GM21381 (cell line): Measurements from ENCODE around the gene ASB10.

Source experiments
- ATAC-seq: cut with Tn5 transposase; IDR thresholded peaks from one replicate; pipeline ENCODE4 v1.9.1; 2021; ENCODE audit warnings: mild to moderate bottlenecking, moderate library complexity; ENCODE audit not compliant: unreplicated experiment

Gene ASB10, protein sequence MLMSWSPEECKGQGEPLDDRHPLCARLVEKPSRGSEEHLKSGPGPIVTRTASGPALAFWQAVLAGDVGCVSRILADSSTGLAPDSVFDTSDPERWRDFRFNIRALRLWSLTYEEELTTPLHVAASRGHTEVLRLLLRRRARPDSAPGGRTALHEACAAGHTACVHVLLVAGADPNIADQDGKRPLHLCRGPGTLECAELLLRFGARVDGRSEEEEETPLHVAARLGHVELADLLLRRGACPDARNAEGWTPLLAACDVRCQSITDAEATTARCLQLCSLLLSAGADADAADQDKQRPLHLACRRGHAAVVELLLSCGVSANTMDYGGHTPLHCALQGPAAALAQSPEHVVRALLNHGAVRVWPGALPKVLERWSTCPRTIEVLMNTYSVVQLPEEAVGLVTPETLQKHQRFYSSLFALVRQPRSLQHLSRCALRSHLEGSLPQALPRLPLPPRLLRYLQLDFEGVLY

GRCh38 chr7:151186640-151187408, at the start of gene ASB10:
Gene ASB10, minus strand, starts transcription at chr7:151187250. Its CDS starts 120 bp downstream, at chr7:151187130.
- no peak for ATAC-seq

- no peak for ATAC-seq
These were observed 49.4 kb upstream of the ASB10 start for GRCh38 chr7:151236406-151236805.

GRCh38 chr7:151235091-151235787, 48.2 kb upstream of the ASB10 start:
- ATAC-seq = no peak

- no peak for ATAC-seq
These were observed 46.8 kb upstream of the ASB10 start for GRCh38 chr7:151233804-151234203.

- no peak for ATAC-seq
These were observed 46.1 kb upstream of the ASB10 start for GRCh38 chr7:151232917-151233701.

DNA sequence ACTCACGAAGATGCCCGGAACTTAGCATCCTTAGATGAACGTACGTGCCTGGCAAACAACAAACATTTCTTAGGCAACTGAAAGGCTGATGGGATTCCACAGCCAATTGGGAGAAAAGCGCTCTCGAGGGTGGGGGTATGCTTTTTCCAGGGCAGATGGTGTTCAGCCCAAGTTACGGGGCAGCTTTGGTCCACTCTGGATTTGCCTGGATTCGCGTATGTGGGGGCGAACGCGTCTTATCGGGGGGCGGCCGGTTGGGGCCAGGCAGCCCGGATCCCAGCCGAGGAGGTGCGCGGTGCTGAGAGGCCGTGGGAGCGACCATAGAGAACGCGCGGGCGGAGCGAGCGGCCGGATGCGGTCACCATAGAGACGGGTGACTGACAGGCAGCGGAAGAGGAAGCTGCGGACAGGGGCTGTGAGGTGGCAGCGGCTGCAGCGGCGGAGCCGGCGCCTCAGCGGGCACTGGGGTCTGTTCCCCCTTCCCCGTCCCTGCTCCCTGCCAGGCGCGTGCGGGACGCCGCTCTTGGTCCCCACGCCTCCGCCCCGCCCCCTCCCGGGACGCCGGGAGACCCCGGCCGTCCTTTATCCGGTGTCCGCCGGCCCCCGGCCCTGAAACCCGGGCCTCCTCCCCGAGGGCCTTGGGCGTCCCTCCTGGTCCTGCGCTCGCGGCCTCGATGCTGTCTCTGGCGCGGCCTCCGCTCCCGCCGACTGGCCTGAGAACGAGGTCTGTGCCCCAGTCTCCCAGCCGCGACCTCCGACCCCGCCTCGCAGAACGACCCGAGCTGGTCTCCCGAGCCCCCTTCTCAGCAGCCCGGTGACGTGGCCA, 45.3 kb upstream of the ASB10 start, which contains the start of gene CHPF2:
CHPF2 (plus strand) TSS at position 393 of the 826 bp plus-strand sequence. CDS start 1,529 bp downstream, outside the sequence.
- ATAC-seq = peak; percentile 97

DNA sequence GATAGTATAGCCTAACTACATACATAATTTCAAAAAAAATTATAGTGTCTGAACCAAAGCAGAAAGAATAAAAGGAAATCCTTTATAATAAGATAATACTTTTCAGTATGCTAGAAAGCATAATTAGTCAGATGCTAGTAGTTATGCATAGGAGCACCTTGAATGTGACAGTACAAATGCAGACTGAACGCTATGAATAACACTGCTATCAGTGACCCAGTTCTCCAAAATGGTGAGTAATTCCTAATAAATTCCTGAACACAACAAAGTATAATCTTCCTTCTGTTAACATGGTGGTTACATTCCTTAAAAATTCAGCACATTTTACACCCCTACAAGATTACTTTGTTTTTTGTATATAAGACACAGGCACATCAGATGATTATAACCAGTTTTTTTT, 44.0 kb upstream of the ASB10 start:
- ATAC-seq = no peak

- no peak for ATAC-seq
These were observed 42.2 kb upstream of the ASB10 start for GRCh38 chr7:151229249-151229648.

- ATAC-seq = no peak
These were observed 41.2 kb upstream of the ASB10 start for GRCh38 chr7:151228024-151228866.

- peak; percentile 99 for ATAC-seq
These were observed 40.1 kb upstream of the ASB10 start, which contains the start of gene ABCF2 for GRCh38 chr7:151226875-151227782. Gene ABCF2, minus strand, starts transcription at chr7:151227205. Its CDS starts 747 bp downstream, at chr7:151226458.

- no peak for ATAC-seq
These were observed 39.5 kb upstream of the ASB10 start for GRCh38 chr7:151226560-151226874.

GRCh38 chr7:151225948-151226510, 39.0 kb upstream of the ASB10 start:
- no peak for ATAC-seq

DNA sequence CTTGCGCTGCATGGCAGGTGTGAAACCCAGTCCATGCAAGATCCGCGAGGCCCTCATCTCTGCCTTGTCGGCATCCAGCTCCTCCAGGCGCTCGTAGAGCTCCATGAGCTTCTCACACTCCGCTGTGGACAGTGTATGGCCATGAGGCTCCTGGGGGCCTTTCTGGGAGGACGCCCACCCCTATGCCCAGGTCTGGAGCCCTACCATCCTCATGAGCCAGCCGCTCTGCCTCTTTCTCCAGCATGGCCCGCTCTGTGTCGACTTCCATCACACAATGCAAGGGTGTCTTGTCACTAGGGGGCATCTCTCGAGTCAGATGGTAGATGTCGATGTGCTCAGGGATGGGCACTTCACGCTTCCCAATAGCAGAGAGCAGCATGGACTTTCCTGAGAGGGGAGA, 36.7 kb upstream of the ASB10 start:
- ATAC-seq = no peak

DNA sequence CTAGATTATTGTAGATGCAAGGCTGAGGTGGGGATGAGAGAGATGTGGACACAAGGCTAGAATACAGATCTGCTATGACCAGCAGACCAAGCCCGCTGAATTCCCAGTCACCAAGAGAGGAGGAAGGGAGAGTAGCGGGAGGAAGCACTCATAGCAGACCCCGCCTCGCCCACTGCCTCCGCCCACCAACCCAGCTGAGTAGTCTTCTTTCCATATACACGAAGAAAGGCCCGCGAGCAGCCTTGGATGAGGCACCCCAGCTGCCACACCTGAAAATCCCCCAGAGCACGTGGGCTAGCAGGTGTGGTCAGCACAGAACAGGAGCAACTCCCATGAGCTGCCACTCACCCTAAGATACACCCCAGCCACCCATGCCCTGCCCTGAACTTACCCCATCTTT, 31.1 kb upstream of the ASB10 start:
- no peak for ATAC-seq

GRCh38 chr7:151215396-151215795, 28.3 kb upstream of the ASB10 start:
- ATAC-seq = no peak

- no peak for ATAC-seq
These were observed 26.8 kb upstream of the ASB10 start for GRCh38 chr7:151213826-151214225.

GRCh38 chr7:151212626-151213025, 25.6 kb upstream of the ASB10 start:
- ATAC-seq = no peak
